KOPT-K1 (cell line): ENCODE data around the gene RYR1.

Experiments
- H3K27ac ChIP-seq: fragments of 200-600 bp; sonication (generic); 2 replicates; pipeline ENCODE4 v1.5.1; 2016; ENCODE audit warnings: antibody characterized with exemption, mild to moderate bottlenecking, low read depth, low read length; ENCODE audit not compliant: poor library complexity, severe bottlenecking
- H3K36me3 ChIP-seq: fragments of 200-600 bp; sonication (generic); 2 replicates; pipeline ENCODE4 v1.5.1; 2017; ENCODE audit warnings: antibody characterized with exemption, mild to moderate bottlenecking, low read length, moderate library complexity; ENCODE audit not compliant: insufficient read depth
- H3K9me3 ChIP-seq: fragments of 200-600 bp; sonication (generic); 2 replicates; pipeline ENCODE4 v1.5.1; 2017; ENCODE audit warnings: antibody characterized with exemption, low read length, mild to moderate bottlenecking; ENCODE audit not compliant: insufficient read depth, poor library complexity, severe bottlenecking

RYR1 gene

DNA sequence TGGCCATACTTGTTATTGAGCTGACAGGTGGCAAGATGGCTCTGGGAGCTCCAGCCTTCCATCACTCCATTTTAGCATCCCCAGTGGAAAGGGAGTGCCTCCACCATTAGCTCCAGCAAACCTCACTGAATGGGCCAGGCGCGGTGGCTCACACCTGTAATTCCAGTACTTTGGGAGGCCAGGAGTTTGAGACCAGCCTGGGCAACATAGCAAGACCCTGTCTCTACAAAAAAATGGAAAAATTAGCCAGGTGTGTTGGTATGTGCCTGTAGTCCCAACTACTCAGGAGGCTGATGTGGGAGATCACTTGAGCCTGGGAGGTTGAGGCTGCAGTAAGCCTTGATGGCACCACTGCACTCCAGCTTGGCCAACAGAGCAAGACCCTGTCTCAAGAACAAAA lies 98.0 kb downstream of the RYR1 start:
- H3K27ac ChIP-seq: no peak overlapping the region
- no peaks in the 10 kb centered on the region for H3K36me3 ChIP-seq
- peaks cover 24% of the 10 kb centered on the region for H3K9me3 ChIP-seq

DNA sequence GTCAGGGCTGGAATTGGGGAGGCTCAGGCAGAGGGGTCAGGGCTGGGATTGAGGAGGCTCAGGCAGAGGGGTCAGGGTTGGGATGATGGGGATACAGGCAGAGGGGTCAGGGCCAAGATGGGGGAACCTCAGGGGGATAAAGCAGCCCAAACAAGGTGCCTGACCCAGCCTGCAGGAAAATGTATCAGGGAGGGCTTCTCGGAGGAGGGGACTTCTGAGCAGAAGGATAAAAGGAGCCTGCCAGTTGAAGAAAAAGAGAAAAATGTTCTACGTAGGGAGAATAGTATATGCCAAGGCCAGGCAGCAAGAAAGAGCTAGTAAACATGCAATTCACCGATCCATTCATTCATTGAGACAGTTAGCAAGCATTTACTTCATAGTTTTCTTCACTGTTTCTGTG lies 99.4 kb downstream of the RYR1 start:
- Histone ChIP-seq H3K36me3 (no peaks in the 10 kb centered on the region), H3K27ac (no peak overlapping the region), H3K9me3 (peaks cover 26% of the 10 kb centered on the region)

DNA sequence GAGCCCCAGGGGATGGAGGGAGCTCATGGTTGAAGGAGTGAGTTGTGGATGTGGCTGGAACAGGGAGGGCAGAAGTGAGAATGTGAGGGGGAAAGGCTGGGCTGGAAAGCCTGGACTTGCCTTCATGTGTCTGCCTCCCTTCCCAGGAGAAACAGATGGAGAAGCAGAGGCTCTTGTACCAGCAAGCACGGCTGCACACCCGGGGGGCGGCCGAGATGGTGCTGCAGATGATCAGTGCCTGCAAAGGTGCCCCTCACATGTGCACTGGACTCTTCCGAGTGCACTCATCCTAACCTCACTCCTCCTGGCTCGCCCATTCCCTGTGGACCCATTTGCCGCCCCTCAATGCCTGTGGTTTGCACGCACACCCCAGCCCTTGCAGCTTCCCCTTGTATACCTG lies 101.1 kb downstream of the RYR1 start:
- Histone ChIP-seq H3K9me3 (peaks cover 26% of the 10 kb centered on the region), H3K27ac (no peak overlapping the region), H3K36me3 (no peaks in the 10 kb centered on the region)

DNA sequence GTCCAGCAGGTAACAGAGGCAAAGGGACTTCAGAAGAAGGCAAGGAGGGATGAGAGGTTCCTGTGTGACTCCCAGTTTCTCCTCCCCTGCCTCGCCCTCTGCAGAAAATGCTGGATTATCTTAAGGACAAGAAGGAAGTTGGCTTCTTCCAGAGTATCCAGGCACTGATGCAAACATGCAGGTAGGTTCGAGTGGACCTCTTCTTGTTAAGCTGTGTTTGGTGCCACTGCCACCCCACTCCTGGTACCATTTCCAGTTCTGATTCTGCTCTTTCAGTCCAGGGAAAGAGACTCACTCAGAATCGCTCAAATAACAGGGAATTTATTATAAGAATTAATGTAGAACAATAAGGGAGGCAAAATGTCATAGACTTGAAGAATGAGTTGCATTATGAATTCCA lies 101.7 kb downstream of the RYR1 start:
- Histone ChIP-seq H3K9me3 (peaks cover 26% of the 10 kb centered on the region), H3K27ac (no peak overlapping the region), H3K36me3 (no peaks in the 10 kb centered on the region)

DNA sequence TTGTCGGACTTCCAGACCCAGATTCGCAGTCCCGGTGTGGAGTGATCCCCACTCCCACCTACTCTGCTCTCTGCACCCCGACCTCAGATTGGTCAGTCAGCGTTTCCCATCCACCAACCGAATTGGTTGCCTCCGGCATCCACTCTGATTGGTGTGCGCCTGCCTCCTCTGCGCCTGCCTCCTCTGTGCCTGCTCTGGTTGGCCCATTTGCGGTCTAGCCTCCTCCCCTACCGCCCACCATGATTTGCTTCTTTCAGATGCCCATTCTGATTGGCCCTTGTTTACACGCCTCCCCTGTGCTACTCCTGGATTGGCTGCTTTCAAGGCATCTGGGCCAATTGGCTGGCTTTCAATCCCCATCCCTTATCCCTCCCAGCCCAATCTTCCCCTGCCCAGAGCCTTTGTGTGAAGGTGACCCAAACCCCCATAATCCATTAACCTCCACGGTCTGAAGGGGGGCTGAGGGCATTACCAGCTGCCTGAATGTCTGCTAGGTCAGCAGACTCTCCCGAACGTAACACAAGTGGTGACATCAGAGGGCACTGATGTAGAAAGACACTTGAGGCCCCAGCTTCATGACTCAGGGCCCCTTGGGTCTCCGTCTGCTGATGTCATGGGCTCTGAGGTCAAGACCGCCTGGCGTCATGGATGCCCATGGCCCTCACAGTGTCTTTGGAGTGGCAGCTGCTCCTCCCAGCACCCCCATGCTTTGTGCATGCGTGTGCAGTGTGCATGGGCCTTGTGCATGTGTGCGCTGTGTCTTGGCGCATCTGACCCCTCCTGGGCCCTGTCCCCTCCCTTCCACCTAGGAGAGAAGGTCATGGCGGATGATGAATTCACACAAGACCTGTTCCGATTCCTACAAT lies 103.8 kb downstream of the RYR1 start:
- Histone ChIP-seq H3K9me3 (peaks cover 26% of the 10 kb centered on the region), H3K36me3 (no peaks in the 10 kb centered on the region), H3K27ac (no peak overlapping the region)

DNA sequence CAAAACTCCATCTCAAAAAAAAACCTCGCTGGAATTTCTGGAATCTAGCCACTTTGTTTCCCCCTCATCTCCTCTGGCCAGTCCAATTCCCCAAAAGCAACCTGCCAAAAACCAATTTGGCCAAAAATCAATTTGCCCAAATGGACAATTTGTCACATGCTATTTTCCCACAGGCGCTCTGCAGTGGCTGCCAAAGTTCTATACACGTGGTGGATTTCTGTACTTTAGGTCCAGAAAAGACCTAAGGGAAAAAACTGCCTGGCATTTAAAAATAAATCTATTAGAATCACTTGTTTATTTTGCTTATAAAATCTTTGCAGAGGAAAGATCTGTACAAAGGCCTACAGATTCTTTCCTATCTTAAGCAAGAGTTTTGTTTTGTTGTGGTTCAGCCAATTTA lies 104.9 kb downstream of the RYR1 start:
- H3K9me3 ChIP-seq: peaks cover 26% of the 10 kb centered on the region
- H3K27ac ChIP-seq: no peak overlapping the region
- H3K36me3 ChIP-seq: no peaks in the 10 kb centered on the region

DNA sequence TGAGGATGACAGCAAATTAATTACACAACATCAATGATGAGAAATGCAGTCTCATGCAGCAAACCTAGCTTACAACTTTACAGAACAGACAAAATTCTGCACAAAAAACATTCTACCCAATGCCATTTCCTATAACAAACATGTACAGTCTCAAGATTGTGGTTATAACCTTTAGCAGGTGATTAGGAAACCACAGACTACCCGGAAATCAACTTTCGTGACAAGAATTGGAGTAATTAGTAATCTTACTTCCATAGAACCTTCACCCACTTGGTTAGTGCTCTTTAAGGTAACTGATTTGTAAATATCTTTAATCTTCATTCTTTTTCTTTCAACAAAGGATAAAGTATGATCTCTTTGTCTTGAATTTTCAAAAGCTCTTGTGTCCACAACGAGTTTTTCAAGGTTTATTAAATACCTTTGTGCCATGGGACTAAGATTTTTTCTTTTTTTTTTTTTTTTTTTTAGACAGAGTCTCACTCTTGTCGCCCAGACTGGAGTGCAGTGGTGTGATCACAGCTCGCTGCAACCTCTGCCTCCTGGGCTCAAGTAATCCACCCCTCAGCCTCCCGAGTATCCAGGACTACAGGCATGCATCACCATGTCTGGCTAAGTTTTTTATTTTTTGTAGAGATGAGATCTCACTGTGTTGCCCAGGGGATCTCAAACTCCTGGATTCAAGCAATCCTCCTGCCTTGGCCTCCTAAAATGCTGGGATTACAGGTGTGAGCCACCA lies 105.5 kb downstream of the RYR1 start:
- no peak overlapping the region for H3K27ac ChIP-seq
- peaks cover 26% of the 10 kb centered on the region for H3K9me3 ChIP-seq
- no peaks in the 10 kb centered on the region for H3K36me3 ChIP-seq

DNA sequence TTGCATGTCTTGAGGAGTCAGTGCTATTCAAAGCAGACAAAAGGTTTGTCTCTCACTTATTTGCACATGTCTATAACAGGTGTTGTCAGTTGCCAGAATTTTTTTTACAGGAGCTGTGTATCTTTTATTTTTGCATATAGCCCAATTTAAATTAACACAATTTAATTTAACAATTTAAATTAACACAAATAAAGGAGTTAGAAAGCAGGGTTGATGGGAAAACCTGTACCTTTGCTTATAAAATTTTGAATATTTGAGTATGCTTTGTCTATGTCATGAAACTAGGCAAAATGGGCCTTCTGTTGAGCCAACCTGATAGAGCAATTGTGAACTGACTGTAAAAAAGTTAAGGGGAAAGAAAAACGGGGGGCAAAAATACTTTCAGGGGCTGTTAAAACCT lies 106.3 kb downstream of the RYR1 start:
- Histone ChIP-seq H3K36me3 (no peaks in the 10 kb centered on the region), H3K27ac (no peak overlapping the region), H3K9me3 (peaks cover 20% of the 10 kb centered on the region)

DNA sequence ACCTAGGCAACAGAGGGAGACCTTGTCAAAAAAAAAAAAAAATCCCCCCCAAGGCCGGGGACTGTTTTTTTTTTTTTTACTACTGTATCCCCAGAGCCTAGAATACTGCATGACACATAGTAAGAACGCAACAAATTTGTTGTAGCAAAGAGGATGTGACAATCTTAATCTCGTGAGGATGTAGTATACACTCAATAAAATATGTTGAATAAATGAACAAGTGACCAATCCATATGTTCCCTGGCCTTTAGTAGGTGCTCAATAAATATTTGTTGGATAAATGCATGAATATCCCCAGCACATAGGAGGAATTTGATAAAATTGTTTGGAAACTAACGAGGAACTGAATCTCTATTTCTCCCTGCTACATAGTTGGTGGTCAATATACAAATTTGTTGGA lies 108.5 kb downstream of the RYR1 start:
- no peaks in the 10 kb centered on the region for H3K36me3 ChIP-seq

DNA sequence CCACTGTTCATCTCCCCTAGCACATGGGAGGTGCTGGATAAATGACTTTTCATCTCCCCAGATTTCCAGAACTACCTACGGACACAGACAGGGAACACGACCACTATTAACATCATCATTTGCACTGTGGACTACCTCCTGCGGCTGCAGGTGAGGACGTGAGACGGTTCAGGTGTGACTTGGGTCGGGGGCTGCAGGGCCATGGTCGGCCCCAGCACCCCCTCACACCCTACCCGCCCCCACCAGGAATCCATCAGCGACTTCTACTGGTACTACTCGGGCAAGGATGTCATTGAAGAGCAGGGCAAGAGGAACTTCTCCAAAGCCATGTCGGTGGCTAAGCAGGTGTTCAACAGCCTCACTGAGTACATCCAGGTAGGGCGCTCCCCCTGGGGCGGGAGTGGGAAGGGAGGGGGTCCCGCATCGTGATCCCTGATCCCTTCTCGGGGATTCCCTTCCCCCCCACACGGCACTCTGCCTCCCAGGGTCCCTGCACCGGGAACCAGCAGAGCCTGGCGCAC lies 109.9 kb downstream of the RYR1 start:
- no peaks in the 10 kb centered on the region for H3K36me3 ChIP-seq
- H3K9me3 ChIP-seq: no peaks in the 10 kb centered on the region
- no peak overlapping the region for H3K27ac ChIP-seq

More for the DNA sequence above, 108.5 kb downstream of the RYR1 start:
- Histone ChIP-seq H3K9me3 (no peaks in the 10 kb centered on the region), H3K27ac (no peak overlapping the region)

DNA sequence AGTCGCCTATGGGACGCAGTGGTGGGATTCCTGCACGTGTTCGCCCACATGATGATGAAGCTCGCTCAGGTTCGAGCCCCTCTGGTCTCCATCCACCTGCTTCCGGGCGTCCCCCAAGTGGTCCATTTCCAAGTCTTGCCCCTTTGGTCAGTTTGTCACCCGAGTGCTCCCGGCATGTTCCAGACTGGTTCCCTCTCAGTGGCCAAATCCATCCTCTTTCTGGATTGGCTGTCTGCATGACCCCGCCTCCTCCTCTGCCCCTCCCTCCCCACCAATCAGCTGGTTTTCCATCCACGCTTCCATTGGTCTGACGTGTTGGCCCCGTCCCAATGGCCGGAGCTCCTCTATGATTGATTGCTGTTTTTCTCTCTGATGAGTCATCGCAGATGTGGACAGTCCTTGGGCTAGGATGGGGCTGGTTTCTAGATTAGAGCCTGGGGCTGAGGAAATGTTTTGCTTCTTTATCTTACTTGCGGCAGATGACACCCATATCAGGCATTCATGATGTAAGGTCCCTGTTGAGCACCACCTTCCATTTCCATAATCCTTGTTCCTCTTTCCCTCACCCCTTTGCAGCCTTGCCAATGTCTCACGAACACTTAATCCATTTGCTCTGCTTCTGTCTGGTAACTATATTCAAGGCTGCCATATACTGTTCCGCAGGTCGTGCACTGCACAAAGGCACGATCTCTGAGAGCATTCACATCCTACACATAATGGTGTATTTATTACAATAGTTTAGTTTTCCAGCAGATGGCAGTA lies 110.5 kb downstream of the RYR1 start:
- no peak overlapping the region for H3K27ac ChIP-seq

DNA sequence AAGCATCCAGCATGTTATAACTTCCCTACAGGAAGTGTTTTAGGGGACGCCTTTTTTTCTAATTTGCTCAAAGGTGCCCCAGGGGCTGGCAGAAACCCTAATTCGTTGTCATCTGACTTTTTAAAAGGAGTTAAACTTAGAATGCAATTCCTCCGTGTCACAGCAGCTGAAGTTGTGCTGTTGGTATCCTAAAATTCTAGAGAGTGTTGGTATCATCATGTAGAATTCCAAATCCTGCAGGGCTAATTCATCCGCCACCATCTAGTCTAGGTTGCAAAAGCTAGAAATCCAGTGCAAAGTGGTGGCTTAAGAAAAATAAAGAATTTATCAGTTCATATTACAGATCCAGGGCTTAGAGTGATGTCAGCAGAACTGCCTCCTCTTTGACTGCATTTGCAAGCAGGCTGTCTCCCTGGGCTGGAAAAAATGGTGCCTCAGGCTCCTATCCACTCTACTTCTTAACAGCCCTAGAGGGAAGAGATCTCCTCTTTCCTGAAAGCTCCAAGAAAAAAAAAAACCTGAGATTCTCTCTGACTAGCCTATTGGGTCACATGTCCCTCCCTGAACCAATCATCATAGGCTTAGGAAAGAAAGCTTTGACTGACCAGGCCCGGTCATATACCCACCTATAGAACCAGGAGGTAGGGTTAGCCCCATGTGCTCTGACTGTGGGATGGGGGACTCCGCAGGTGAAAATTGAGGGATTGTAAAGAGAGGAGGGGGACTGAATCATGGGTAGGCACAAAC lies 111.3 kb downstream of the RYR1 start:
- Histone ChIP-seq H3K9me3 (no peaks in the 10 kb centered on the region), H3K27ac (no peak overlapping the region), H3K36me3 (no peaks in the 10 kb centered on the region)

More for the DNA sequence above, 110.5 kb downstream of the RYR1 start:
- Histone ChIP-seq H3K9me3 (no peaks in the 10 kb centered on the region), H3K36me3 (no peaks in the 10 kb centered on the region)

DNA sequence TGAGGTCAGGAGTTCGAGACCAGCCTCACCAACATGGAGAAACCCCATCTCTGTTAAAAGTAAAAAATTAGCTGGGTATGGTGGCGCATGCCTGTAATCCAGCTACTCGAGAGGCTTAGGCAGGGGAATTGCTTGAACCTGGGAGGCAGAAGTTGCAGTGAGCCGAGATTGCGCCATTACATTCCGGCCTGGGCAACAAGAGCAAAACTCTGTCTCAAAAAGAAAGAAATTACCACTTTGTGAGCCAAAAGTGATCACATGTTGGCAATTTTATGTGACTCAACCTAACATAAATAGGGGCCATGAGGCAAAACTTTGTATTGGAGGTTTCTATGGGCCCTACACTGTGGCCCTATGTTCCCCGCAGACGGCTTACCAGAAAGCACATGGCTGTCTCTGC lies 112.1 kb downstream of the RYR1 start:
- Histone ChIP-seq H3K9me3 (no peaks in the 10 kb centered on the region), H3K36me3 (no peaks in the 10 kb centered on the region), H3K27ac (no peak overlapping the region)

DNA sequence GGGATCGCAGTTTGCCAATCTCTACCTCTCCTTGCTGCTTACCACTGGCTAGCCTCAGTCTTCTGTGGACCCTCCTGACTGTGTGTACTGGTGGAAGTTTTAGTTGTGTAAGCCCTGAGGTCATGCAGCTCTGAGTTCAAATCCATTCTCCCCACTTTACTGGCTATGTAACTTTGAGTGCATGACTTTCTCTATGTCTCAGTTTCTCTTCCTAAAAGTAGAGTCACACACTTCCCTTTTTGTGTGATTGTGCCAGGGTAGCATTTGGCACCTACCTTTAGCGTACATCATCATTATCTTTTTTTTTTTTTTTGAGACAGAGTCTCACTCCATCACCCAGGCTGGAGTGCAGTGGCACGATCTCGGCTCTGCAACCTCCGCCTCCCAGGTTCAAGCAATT lies 113.9 kb downstream of the RYR1 start:
- Histone ChIP-seq H3K9me3 (no peaks in the 10 kb centered on the region), H3K27ac (no peak overlapping the region), H3K36me3 (no peaks in the 10 kb centered on the region)
